Stimulated activated CD8-positive, alpha-beta memory T cell treated with anti-CD3 and anti-CD28 coated beads, Interleukin-4, amount 100 ng/mL, for 48 hours (primary cell): ENCODE results near the gene COL2A1.
A peak's percentile ranks its signal among the peaks of the same experiment; 100 is the strongest.

Source experiments
- DNase-seq: peaks from one replicate; pipeline ENCODE4 v3.0.0-alpha.2; 2020

The COL2A1 gene

GRCh38 chr12:48010366-48010970 is 6.2 kb upstream of the COL2A1 start:
- no peak for DNase-seq

DNA sequence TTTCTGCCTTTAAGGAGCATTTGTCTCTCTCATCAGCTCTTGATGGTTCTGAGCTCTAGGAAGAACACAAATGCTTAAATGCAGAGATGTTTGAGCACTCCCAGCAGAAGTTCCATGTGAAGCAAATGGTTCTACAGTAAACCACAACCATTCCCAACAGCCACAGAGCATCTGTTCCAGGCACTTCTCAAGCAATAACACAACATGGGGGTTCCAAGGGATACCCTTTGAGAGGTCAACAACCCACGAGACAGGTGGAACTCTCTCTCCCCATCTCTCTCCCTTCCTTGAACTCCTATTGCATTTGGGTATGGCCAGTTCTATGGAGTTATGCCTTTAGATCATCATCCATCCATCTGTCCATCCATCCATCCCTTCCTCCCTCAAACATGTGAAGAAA is 5.2 kb upstream of the COL2A1 start:
- no peak for DNase-seq

DNA sequence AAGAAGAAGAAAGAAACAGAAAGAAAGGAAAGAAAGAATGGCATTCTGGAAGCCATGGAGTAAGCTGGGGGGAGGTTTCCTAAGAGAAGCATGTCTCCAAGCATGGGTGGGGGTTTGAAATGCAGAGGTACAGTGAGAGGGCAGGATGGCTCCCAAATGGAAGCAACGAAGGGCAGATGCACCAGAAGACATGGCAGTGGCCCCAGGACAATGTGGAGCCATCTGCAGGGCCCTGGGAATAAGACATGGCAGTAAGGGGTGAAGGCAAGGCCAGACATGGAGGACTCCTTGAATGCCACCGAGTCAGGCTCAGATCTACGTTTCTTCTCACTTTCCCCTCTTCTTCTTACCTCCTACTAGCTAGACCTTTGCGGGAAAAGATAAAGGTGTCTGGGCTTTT is 4.7 kb upstream of the COL2A1 start:
- no peak for DNase-seq

GRCh38 chr12:48008349-48008748 is 4.1 kb upstream of the COL2A1 start:
- DNase-seq = no peak

DNA sequence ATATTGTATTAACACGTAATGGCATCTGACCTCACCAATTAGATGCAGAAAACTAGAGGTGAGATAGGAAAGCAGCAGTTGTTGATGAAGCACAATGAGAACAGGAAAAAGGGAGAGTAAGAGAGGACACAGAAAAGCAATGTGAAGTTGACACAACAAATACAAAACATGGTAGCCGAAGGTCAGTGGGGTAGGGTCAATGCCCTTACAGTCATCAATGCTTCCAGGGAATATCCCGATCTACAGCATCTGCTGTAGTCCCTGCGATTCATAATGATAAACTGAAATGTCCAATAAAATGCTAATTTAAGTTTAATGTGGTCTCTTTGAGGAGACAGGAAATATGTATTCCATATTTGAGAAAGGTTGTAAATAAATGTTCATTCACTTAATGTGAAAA is 2.9 kb upstream of the COL2A1 start:
- DNase-seq = no peak

- no peak for DNase-seq
Observed at GRCh38 chr12:48005750-48006021, 1.4 kb upstream of the COL2A1 start.

- no peak for DNase-seq
Observed at GRCh38 chr12:48005001-48005749, 899 bp upstream of the COL2A1 start.

DNA sequence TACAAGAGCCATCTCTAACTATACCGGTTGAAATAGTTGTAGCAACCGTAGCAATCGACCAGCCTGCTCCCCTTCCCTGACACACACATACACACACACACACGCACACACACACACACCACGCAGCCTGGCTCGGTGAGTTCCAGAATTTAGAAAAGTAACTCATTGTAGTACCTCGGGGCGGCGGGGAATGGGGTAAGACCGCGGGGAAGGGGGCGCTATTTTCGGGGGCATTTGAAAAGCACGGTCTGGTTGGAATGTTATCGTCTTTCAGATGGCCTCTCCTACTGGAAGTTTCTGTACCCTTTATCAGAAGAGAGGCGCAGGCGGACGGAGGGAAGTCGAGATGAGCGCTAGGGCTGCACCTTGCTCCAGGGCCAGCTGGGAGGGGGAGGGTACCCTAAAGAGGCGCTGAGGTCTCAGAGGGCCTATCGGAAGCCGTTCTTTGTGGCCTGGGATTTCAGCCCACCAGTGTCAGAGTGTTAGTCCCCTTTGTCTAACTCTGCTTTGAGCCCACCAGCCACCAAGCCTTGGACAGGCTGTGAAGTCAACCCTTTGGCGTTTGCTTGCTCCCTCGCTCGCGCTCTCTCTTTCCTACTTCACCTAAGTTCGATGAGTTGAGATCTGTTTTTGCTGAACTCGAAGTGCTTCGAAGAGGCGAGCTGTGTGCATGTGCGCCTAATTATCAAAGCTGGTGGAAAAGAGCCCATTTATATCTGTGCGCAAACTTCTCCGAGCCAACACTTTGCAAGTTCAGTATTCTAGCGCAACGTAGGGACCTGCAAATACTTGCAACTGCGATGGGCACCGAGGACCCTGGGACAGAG is 837 bp downstream of the COL2A1 start:
- peak; percentile 48 for DNase-seq

DNA sequence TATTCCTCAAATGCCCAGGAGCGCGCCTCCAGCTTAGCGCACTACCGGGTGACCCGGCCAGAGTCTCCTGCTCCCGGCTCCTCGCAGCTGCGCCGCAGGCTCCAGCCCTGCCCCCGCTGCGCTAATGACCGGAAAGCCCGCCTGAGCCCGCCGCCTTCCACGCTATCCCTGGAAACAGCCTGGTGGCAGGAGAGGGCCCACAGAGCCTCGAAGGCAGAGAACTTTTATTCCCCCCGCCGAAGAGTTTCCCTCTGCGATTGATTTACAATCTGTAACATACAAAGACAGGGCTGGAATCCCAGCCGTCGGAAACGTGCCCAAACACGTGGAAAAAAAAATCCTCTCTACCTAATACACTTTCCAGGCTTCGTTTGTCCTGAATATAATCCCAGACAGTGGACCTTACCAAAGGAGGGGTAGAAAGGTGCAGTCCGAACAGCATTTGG is 1.5 kb downstream of the COL2A1 start:
- no peak for DNase-seq

GRCh38 chr12:48002414-48002730 is 1.9 kb downstream of the COL2A1 start:
- no peak for DNase-seq

DNA sequence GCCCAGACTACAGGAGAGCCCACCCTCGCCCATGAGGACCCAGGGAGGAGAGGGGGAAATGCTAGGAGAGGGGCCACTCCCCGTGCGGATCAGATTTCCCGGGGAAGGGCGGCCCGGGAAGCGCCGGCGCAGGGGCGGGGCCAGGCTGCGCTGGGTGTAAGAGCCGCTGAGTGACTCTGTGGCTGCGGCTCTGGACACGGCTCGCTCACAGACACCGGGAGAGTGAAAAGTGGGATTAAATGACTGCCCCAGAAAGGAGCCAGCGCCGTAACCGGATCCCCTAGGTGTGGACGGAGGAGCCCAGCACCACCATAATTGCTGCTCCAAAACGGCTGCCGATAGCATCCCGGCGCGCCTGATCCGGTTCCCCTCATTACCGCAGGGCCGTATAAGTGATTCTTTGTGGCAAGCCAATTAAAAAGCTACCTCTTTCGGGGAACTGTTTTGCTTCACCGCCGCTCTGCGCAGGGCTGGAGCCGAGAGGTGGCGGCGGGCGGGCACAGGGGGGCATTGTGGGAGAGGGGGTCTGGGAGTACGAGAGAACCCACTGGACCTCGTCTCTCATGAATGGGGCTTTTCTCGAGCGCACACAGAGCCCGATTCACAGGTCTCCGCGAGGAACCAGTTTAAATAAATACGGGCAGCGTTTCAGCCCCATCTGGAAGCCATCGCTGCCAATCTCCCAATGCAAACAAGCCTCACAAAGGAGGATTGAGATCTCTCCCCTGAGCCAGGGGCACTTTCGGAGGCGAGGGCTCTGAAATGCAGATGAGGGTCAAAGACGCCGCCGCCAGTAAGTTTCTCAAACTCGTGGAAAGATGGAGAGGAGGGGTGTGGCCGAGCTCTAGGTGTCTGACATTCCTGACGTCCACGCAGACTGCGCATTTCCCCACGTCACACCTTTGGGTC is 2.5 kb downstream of the COL2A1 start:
- DNase-seq = no peak

DNA sequence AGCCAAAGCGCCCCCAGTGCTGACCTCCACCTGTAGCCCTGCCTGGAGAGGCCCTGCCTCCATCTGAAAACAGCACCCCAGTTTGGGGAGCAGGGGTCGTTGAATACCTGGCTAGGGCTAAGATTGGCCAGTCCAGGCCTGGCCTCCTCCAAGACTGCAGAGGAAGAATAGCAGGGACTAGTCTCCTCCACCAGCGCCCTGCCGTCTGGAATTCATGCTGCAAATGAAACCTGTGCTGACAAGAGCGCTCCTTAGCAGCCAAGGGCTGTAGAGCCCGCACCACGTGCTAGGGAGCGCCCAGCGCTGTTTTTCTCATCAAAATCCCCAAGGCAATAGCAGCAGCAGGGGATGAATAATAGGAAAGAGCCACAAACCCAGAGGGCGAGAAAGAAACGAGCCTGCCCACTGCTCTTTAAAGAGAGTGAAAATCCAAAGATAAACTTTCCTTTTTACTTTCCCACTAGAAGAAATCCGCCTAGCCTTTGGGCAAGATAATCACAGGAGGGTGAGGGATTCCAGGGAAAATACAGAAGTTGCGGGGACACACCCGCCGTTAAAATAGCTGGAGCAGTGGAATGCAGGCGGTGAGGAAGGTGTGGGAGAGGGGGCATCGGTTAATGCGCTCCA is 3.3 kb downstream of the COL2A1 start:
- no peak for DNase-seq

DNA sequence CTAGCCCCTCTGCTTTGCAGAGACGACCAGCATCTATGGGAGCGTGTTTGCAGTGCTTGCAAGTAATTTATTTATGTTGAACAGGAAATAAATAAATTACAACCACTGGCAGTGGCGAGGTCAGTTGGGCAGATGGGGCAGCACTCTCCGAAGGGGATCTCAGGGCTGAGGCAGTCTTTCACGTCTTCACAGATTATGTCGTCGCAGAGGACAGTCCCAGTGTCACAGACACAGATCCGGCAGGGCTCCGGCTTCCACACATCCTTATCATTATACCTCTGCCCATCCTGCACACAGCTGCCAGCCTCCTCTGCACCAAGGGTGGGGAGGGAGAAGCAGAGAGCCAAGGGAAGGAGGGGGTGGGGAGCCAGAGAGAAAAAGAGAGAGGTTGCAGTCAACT is 4.5 kb downstream of the COL2A1 start:
- no peak for DNase-seq

GRCh38 chr12:47997321-47997720 is 7.0 kb downstream of the COL2A1 start:
- DNase-seq = no peak

- DNase-seq = no peak
Observed at GRCh38 chr12:47995981-47996401, 8.3 kb downstream of the COL2A1 start.

DNA sequence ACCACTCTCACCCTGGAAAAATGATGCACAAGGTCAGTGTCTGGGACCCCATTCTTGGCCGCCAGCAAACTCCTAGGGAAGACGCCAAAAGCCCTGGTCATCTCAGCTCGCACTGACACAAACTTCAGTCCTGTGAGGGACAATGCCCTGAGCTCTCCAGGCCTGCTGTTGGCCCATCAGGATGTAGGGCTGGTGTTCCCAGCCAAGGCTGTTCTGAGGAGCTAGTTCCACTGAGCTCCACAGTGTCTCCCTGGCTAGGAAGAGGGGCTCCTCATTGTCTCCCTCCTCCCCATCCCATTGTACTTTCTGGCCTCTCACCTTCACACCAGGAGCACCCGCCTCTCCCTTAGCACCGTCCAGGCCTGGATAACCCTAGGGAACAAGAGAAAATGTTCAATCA is 10.8 kb downstream of the COL2A1 start:
- DNase-seq = no peak

DNA sequence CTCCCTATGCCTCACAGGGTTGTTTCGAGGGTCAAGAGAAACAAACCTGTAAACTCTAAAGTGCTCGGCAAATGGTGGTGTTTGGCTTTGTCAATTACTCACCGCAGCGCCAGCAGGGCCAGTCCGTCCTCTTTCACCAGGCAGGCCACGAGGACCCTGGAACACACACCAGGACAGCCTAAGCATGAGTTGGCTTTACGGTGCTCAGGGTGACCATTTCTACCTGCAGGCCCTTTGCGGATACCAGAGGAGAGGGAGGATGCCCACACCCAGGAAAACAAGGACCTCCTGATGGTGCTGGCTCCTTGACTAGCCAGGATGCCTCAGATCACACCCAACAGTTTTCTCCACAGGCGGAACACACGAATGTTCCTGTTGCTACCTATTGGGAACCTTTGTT is 11.5 kb downstream of the COL2A1 start:
- no peak for DNase-seq

GRCh38 chr12:47991106-47992061 is 12.9 kb downstream of the COL2A1 start:
- DNase-seq = no peak

DNA sequence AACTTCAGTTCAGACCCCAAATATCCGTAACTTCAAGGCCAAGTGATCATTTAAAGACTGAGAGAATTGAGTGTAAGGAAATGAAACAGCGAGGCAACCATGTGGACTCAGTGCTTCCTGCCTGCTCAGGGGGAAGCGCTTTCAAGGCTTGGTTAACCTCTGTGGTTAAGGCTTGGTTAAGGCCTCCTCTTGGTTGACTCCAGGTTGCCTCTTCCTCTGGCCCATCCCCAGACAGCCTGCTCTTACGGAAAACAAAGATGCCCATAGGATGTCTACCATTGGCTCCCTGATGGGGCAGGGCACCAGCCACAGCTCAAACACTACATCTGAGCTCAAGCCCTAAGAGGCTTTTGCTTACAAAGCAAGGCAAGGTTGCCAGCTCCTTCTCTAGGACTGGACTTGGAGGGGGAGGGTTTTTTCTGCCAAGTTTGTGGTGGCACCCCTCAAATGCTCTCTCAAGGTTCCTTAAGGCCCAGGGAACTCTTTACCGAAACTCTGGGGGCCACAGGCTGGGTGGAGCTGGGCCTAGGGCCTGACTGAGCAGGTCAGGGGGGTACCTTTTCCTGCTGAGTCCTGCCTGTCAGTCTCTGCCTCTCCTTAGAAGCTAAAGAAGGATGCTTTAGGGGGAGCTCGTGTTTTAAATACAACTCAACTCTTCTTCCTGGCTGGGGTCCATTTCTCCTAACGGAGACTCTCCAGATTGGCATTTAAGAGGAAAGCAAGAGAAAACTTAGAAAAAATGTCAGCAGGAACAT is 13.7 kb downstream of the COL2A1 start:
- DNase-seq = peak; percentile 57

GRCh38 chr12:47989666-47990065 is 14.6 kb downstream of the COL2A1 start:
- DNase-seq = no peak

GRCh38 chr12:47989023-47989417 is 15.3 kb downstream of the COL2A1 start:
- DNase-seq = no peak
